Right cardiac atrium (tissue), 5 donors: ENCODE data around the gene RHOT1. TPM values are rescaled to one million over a fixed set of nuclear protein-coding genes. Genes with fewer than 3 reads are reported as not detected.

Experiments used
- ATAC-seq, 2 donors: fragments of 200-7000 bp; cut with Tn5 transposase; one replicate each; pipeline versions ENCODE4 v1.8.0 to v1.9.1; 2020; ENCODE audit warnings: moderate library complexity in 2 of 2, mild to moderate bottlenecking in 1 of 2
- DNase-seq, 3 donors: peaks; one replicate each; pipeline ENCODE4 v3.0.0-alpha.2; 2020
- H3K27ac ChIP-seq: one replicate; pipeline ENCODE4 v1.5.1; 2013; ENCODE audit warnings: mild to moderate bottlenecking, low read length, control low read depth, moderate library complexity
- H3K27me3 ChIP-seq: one replicate; pipeline ENCODE4 v1.6.1; 2013; ENCODE audit not compliant: control insufficient read depth, insufficient read depth
- H3K4me1 ChIP-seq: one replicate; pipeline ENCODE4 v1.6.1; 2013; ENCODE audit warnings: low read length; ENCODE audit not compliant: control insufficient read depth, insufficient read depth
- H3K4me3 ChIP-seq: one replicate; pipeline ENCODE4 v1.5.1; 2013; ENCODE audit warnings: low read length, control low read depth
- H3K9me3 ChIP-seq: one replicate; pipeline ENCODE4 v1.6.1; 2013; ENCODE audit warnings: low read length; ENCODE audit not compliant: control insufficient read depth
- WGBS: extraction: QIAGEN DNeasy Blood & Tissue Kit; methylation state at CpG from one replicate; pipeline ENCODE4 v1.1.7; 2013; 5-methylcytosine and 5-hydroxymethylcytosine counted together
- intact Hi-C, 4 donors: fragments of 100-400 bp; cut with DNase I; formaldehyde crosslinking; loops; one replicate each; pipeline versions ENCODE4 v1.11.0 to v1.14.0; 2022 to 2023
- polyA plus RNA-seq: library from polyadenylated mRNA; stranded (reverse); fragments of 200-250 nt; gene quantifications from one replicate; pipeline ENCODE4 v1.2.3, GENCODE V29; 2013
- total RNA-seq, 4 donors: library from RNA; stranded (reverse); fragmentation: NEBNext Ultra II Directional; extraction: Animal tissue kit (Norgen Biotek cat#: 25700); gene quantifications; one replicate each; pipeline ENCODE4 v1.2.1, GENCODE V29; 2021
- donor health status: healthy with polysubstance abuse.
- donor health status: DM: no; HTN: yes; CAD: no.
- donor health status: DM: no; HTN: no; CAD: no.
- donor health status: DM: no; HTN: yes; CAD: no; lungs with severe emphysema.
- donor health status: DM: yes; HTN: yes; CAD: no.

Gene RHOT1
- total and polyA plus RNA-seq, 5 donors, result 50.9 to 69.3 (median 53.8) TPM

- Histone ChIP-seq H3K4me1 (peaks cover 2% of the 10 kb centered on the region), H3K27ac (no peak overlapping the region), H3K9me3 (no peaks in the 10 kb centered on the region), H3K4me3 (no peak overlapping the region), H3K27me3 (no peaks in the 10 kb centered on the region)
- ATAC-seq (no peak), DNase-seq (no peak)
- WGBS, result 90% methylated on average over 8 of the region's 8 CpGs
- intact Hi-C loops, result no loop called here
These were observed 129.5 kb downstream of the RHOT1 start for GRCh38 chr17:32271844-32272243.

GRCh38 chr17:32274101-32274500 is 131.8 kb downstream of the RHOT1 start:
- 78% methylated on average over 5 of the region's 5 CpGs for WGBS
- no peak overlapping the region for H3K27ac ChIP-seq

GRCh38 chr17:32274643-32275042 is 132.3 kb downstream of the RHOT1 start:
- intact Hi-C loops, result no loop called here
- Histone ChIP-seq H3K4me1 (peaks cover 2% of the 10 kb centered on the region), H3K27ac (no peak overlapping the region), H3K9me3 (no peaks in the 10 kb centered on the region), H3K27me3 (no peaks in the 10 kb centered on the region), H3K4me3 (no peak overlapping the region)
- WGBS, result 88% methylated on average over 6 of the region's 6 CpGs
- DNase-seq, result no peak
- ATAC-seq, result no peak

More at GRCh38 chr17:32274101-32274500, 131.8 kb downstream of the RHOT1 start:
- intact Hi-C loops, result no loop called here
- Histone ChIP-seq H3K4me1 (peaks cover 2% of the 10 kb centered on the region), H3K4me3 (no peak overlapping the region), H3K27me3 (no peaks in the 10 kb centered on the region), H3K9me3 (no peaks in the 10 kb centered on the region)
- DNase-seq, result no peak
- no peak for ATAC-seq

Other genes starting within 250 kb of the RHOT1 start
- gene UTP6, start 240.8 kb upstream of the RHOT1 start, total RNA-seq, result 10 to 100 TPM; 25.2 to 34.5 (median 31.5) TPM
- gene UTP6, start 240.8 kb upstream of the RHOT1 start, polyA plus RNA-seq, result 24.4 TPM
- gene SUZ12, start 205.5 kb upstream of the RHOT1 start, total RNA-seq, result 10 to 100 TPM; 15.3 to 17.3 (median 15.9) TPM
- gene SUZ12, start 205.5 kb upstream of the RHOT1 start, polyA plus RNA-seq, result 6.6 TPM
- 1 to 10 TPM; 4.2 to 7.2 (median 4.8) TPM for gene LRRC37B, start 135.1 kb upstream of the RHOT1 start, total RNA-seq
- gene LRRC37B, start 135.1 kb upstream of the RHOT1 start, polyA plus RNA-seq, result 3.7 TPM
- 10 to 100 TPM; 19.6 to 51.1 (median 38.3) TPM for gene RHBDL3, start 123.3 kb downstream of the RHOT1 start, total RNA-seq
- 40.0 TPM for gene RHBDL3, start 123.3 kb downstream of the RHOT1 start, polyA plus RNA-seq
- 10 to 100 TPM; 16.4 to 19.0 (median 16.9) TPM for gene C17orf75, start 199.7 kb downstream of the RHOT1 start, total RNA-seq
- 18.0 TPM for gene C17orf75, start 199.7 kb downstream of the RHOT1 start, polyA plus RNA-seq
- gene ZNF207, start 207.7 kb downstream of the RHOT1 start, total RNA-seq, result 10 to 100 TPM; 77.6 to 94.4 (median 80.9) TPM
- gene ZNF207, start 207.7 kb downstream of the RHOT1 start, polyA plus RNA-seq, result 54.7 TPM